ENCODE results near the gene HMG20B.
"Not testable (repeated sequence)": the region's sequence is repeated elsewhere in the genome, so short reads cannot be mapped to it uniquely, and the experiment has no call there.

Gene HMG20B

GRCh38 chr19:3527238-3527910 lies 45.4 kb upstream of the HMG20B start:
- TF ChIP-seq, protein P1, sequence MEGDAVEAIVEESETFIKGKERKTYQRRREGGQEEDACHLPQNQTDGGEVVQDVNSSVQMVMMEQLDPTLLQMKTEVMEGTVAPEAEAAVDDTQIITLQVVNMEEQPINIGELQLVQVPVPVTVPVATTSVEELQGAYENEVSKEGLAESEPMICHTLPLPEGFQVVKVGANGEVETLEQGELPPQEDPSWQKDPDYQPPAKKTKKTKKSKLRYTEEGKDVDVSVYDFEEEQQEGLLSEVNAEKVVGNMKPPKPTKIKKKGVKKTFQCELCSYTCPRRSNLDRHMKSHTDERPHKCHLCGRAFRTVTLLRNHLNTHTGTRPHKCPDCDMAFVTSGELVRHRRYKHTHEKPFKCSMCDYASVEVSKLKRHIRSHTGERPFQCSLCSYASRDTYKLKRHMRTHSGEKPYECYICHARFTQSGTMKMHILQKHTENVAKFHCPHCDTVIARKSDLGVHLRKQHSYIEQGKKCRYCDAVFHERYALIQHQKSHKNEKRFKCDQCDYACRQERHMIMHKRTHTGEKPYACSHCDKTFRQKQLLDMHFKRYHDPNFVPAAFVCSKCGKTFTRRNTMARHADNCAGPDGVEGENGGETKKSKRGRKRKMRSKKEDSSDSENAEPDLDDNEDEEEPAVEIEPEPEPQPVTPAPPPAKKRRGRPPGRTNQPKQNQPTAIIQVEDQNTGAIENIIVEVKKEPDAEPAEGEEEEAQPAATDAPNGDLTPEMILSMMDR (IDR thresholded peaks at IDR 0.05; ENCODE audit: low read depth, low read length, missing control alignments) = no peak
- in situ Hi-C loops (cut with HindIII; ENCODE audit: low pct_ligation_motif_present, low sequenced_read_pairs) = no loop called here
- Histone ChIP-seq H3K27me3 (replicated peaks) (no peaks in the 10 kb centered on the region), H3K27ac (no peak overlapping the region), H3K4me3 (ENCODE audit: low read depth, low read length) (no peak overlapping the region), H3K36me3 (replicated peaks) (peaks cover 51% of the 10 kb centered on the region)
- DNase-seq = no peak

DNA sequence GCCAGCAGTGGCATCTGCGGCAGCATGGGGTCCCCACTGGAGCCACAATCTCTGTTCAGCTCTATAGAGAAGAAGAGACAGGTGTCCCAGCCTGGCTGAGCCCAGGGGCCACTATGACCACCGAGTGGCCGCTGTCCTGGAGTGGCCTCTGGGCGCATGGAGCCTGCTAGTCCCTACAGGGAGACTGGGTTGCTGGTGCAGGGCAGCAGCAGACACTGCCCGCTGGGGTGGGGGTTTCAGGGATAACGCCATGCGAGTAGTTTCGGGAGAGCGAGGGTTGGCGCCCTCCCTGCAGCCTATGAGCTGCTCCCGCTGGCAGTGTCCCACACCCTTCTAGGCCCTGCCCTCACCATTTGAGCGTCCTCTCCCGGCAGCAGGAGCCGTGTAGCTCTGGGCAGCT lies 44.7 kb upstream of the HMG20B start:
- no peak for DNase-seq
- H3K27me3 ChIP-seq (replicated peaks) = no peaks in the 10 kb centered on the region
- in situ Hi-C loops (cut with HindIII; ENCODE audit: low pct_ligation_motif_present, low sequenced_read_pairs) = no loop called here
- H3K36me3 ChIP-seq (replicated peaks) = peaks cover 56% of the 10 kb centered on the region
- H3K27ac ChIP-seq = no peak overlapping the region
- H3K4me3 ChIP-seq (ENCODE audit: low read depth, low read length) = no peak overlapping the region
- TF ChIP-seq, protein P1 (IDR thresholded peaks at IDR 0.05; ENCODE audit: low read depth, low read length, missing control alignments) = no peak

- no peak for DNase-seq
- Histone ChIP-seq H3K36me3 (replicated peaks) (peaks cover 56% of the 10 kb centered on the region), H3K4me3 (ENCODE audit: low read depth, low read length) (no peak overlapping the region), H3K27me3 (replicated peaks) (no peaks in the 10 kb centered on the region), H3K27ac (no peak overlapping the region)
- TF ChIP-seq, protein P1 (IDR thresholded peaks at IDR 0.05; ENCODE audit: low read depth, low read length, missing control alignments) = no peak
- in situ Hi-C loops (cut with HindIII; ENCODE audit: low pct_ligation_motif_present, low sequenced_read_pairs) = no loop called here
These were observed 44.1 kb upstream of the HMG20B start for GRCh38 chr19:3528539-3529211.

DNA sequence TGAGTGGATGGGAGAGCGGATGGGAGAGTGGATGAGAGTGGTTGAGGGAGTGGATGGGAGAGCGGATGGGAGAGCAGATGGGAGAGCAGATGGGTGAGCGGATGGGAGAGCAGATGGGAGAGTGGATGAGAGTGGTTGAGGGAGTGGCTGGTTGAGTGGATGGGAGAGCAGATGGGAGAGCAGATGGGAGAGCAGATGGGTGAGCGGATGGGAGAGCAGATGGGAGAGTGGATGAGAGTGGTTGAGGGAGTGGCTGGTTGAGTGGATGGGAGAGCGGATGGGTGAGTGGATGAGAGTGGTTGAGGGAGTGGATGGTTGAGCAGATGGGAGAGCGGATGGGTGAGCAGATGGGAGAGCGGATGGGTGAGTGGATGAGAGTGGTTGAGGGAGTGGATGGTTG lies 43.4 kb upstream of the HMG20B start:
- peaks cover 56% of the 10 kb centered on the region for H3K36me3 ChIP-seq (replicated peaks)
- DNase-seq; H3K4me3 ChIP-seq (ENCODE audit: low read depth, low read length); H3K27me3 ChIP-seq (replicated peaks); H3K27ac ChIP-seq; in situ Hi-C loops (cut with HindIII; ENCODE audit: low pct_ligation_motif_present, low sequenced_read_pairs): not testable (repeated sequence)

DNA sequence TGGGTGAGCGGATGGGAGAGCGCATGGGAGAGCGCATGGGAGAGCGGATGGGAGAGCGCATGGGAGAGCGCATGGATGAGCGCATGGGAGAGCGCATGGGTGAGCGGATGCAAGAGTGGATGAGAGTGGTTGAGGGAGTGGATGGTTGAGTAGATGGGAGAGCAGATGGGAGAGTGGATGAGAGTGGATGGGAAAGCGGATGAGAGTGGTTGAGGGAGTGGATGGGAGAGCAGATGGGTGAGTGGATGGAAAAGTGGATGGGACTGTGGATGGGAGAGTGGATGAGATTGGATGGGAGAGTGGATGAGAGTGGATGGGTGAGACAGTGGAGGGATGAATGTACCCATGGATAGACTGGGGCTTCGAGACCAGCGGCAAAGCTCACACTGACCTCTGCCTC lies 42.4 kb upstream of the HMG20B start:
- H3K4me3 ChIP-seq (ENCODE audit: low read depth, low read length) = no peak overlapping the region
- peaks cover 57% of the 10 kb centered on the region for H3K36me3 ChIP-seq (replicated peaks)
- H3K27ac ChIP-seq = no peak overlapping the region
- in situ Hi-C loops (cut with HindIII; ENCODE audit: low pct_ligation_motif_present, low sequenced_read_pairs) = no loop called here
- DNase-seq = no peak
- no peaks in the 10 kb centered on the region for H3K27me3 ChIP-seq (replicated peaks)
- TF ChIP-seq, protein P1 (IDR thresholded peaks at IDR 0.05; ENCODE audit: low read depth, low read length, missing control alignments) = no peak

DNA sequence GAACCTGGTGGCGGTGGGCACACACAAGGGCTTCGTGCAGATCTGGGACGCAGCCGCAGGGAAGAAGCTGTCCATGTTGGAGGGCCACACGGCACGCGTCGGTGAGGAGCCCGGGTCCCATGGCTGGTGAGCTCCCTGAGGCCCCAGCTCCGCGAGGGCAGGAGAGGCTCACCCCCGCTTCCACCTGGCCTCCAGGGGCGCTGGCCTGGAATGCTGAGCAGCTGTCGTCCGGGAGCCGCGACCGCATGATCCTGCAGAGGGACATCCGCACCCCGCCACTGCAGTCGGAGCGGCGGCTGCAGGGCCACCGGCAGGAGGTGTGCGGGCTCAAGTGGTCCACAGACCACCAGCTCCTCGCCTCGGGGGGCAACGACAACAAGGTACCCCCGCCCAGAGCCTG lies 41.0 kb upstream of the HMG20B start:
- Histone ChIP-seq H3K36me3 (replicated peaks) (peaks cover 60% of the 10 kb centered on the region), H3K27ac (no peak overlapping the region)

More for the DNA sequence above, 41.0 kb upstream of the HMG20B start:
- no peak overlapping the region for H3K4me3 ChIP-seq (ENCODE audit: low read depth, low read length)
- no peak for DNase-seq
- TF ChIP-seq, protein P1 (IDR thresholded peaks at IDR 0.05; ENCODE audit: low read depth, low read length, missing control alignments) = no peak
- in situ Hi-C loops (cut with HindIII; ENCODE audit: low pct_ligation_motif_present, low sequenced_read_pairs) = no loop called here
- no peaks in the 10 kb centered on the region for H3K27me3 ChIP-seq (replicated peaks)
